GM19025 (cell line): ENCODE results near the gene LMF2.
"Not testable (repeated sequence)": the region's sequence is repeated elsewhere in the genome, so short reads cannot be mapped to it uniquely, and the experiment has no call there.

ENCODE experiments used
- ATAC-seq: cut with Tn5 transposase; IDR thresholded peaks from one replicate; pipeline ENCODE4 v1.9.1; 2021; ENCODE audit warnings: mild to moderate bottlenecking, low read depth, moderate library complexity; ENCODE audit not compliant: unreplicated experiment

The LMF2 gene

DNA sequence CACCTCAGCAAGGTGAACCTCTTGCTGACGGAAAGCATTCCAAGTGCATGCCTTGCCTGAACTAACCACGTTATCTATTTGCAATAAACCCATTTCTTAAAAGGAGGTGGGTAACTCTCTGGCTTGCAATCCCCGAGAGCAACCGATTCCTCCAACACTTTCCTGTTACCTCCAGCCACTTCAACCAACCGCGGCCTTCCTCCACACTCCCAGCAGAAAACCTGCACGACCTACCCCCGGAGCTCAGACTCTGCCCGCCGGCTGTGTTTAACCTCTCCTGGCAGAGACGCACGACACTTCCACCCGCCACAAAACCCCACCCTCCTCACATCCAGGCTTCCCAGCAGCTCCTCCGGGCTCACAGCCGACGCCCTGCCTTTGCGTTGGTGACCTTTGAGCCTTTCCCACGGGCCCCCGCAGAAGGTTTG is 17.2 kb upstream of the LMF2 start:
- no peak for ATAC-seq

GRCh38 chr22:50523806-50524675 is 16.5 kb upstream of the LMF2 start:
- ATAC-seq: no peak

GRCh38 chr22:50523458-50523805 is 15.9 kb upstream of the LMF2 start:
- ATAC-seq: no peak

- no peak for ATAC-seq
These were observed 15.4 kb upstream of the LMF2 start for GRCh38 chr22:50522806-50523438.

GRCh38 chr22:50522208-50522805 is 14.8 kb upstream of the LMF2 start:
- ATAC-seq: no peak

DNA sequence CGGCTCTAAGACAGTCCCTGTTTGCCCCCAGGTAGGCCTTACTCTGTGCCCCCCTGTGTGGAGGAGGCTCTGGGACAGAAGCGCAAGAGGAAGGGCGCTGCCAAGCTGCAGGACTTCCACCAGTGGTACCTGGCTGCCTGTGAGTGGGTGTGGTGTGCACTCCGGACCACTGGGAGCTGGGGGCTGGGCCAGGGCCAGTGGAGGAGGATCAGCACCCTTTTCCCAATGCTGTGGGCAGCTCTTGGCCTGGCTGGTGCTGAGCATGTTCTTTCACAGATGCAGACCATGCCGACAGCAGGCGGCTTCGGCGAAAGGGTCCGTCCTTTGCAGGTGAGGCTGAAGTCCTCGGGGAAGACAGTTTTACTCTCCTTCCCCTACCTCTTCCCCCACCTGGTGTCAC is 14.2 kb upstream of the LMF2 start:
- no peak for ATAC-seq

- no peak for ATAC-seq
These were observed 13.4 kb upstream of the LMF2 start for GRCh38 chr22:50520826-50521453.

DNA sequence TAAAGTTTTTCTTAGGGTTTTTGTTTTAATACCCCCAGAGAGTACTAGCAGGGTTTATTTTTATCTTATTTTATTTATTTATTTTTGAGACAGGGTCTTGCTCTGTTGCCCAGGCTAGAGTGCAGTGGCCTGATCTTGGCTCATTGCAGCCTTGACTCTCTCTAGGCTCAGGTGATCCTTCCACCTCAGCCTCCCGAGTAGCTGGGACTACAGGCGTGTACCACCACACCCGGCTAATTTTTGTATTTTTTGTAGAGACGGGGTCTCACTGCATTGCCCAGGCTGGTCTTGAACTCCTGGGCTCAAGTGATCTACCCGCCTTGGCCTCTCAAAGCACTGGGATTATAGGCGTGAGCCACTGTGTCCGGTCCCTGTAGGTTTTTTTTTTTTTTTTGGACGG is 12.7 kb upstream of the LMF2 start:
- not testable (repeated sequence) for ATAC-seq

GRCh38 chr22:50519151-50519550 is 11.6 kb upstream of the LMF2 start:
- ATAC-seq: no peak

GRCh38 chr22:50518606-50519005 is 11.1 kb upstream of the LMF2 start:
- no peak for ATAC-seq

DNA sequence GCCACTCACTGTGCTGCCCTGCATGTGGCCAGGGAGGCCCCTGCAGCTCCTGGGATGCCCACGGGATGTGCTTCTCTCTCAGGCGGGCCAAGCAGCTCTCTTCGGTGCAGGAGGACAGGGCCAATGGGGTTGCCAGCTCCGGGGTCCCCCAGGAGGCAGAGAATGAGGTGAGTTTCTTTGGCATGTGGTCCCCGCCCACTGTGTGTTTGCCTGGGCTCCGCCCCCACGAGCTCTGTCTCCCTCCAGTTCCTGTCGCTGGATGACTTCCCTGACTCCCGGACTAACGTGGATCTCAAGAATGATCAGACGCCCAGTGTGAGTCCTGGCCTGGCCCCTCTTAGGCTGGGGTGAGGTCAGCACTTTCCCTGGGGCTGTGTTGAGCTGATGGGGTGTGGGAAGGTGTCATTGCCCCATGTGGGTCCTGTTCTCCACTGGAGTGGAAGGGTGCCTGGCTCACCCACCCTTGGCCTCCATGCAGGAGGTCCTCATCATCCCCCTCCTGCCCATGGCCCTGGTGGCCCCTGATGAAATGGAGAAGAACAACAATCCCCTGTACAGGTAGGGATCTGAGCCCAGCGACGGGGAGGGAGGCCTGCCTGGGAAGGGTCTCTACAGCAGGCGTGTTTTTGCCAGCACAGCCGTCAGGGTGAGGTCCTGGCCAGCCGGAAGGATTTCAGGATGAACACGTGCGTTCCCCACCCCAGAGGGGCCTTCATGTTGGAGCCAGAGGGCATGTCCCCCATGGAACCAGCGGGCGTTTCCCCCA is 10.2 kb upstream of the LMF2 start:
- ATAC-seq: no peak

DNA sequence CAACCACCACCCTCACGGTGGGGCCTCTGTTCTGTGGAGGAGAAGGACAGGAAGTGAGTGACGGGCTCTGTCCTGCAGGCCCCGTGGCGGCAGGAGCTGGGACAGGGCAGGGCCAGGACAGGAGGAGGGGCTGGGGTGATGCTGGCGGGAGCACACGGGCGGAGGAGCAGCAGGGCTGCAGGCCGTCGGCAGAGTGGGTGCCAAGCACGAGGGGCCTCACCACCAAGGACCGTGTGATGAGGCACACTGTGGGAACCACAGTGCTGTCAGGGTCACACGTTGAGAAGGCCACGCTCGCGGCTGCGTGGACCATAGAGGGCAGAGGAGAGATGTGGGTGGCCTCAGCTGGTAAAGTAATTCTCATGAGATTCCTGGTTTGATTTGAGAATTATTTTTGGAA is 9.4 kb upstream of the LMF2 start:
- no peak for ATAC-seq

DNA sequence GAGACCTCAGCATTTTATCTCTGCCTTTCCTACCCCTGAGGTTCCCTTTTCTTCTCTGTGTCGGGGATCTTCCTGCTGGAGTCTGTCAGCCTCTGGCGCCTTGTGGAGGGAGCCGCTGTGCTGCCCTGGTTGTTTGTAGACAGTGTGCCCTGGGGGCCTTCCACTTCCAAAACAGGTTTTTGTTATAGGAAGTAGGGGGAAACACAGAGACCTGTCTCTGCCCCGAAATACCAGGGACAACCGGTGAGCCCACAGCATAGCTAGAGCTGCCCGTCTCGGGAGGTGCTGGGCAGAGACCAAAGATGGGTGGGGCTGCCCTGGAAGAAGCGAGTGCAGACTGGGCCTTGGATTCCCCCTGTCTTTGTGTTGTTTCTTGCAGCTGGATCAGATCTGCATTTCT is 8.6 kb upstream of the LMF2 start:
- no peak for ATAC-seq

DNA sequence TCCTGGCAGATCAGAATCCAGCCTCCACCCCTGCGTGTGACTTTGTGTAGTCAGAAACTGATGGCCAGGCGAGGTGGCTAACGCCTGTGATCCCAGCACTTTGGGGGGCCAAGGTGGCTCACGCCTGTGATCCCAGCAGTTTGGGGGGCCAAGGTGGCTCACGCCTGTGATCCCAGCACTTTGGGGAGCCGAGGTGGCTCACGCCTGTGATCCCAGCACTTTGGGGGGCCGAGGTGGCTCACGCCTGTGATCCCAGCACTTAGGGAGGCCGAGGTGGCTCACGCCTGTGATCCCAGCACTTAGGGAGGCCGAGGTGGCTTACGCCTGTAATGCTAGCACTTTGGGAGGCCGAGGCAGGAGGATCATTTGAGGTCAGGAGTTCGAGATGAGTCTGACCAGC is 5.7 kb upstream of the LMF2 start:
- no peak for ATAC-seq

- ATAC-seq: no peak
These were observed 1.4 kb upstream of the LMF2 start for GRCh38 chr22:50508897-50509296.

- ATAC-seq: peak; percentile 69
These were observed 736 bp upstream of the LMF2 start, which contains the start of gene NCAPH2 for GRCh38 chr22:50507991-50508884. TSS of gene NCAPH2 (plus strand) at chr22:50508224. CDS start at chr22:50508338, 114 bp downstream.

GRCh38 chr22:50506611-50507420 is 686 bp downstream of the LMF2 start:
- ATAC-seq: no peak

DNA sequence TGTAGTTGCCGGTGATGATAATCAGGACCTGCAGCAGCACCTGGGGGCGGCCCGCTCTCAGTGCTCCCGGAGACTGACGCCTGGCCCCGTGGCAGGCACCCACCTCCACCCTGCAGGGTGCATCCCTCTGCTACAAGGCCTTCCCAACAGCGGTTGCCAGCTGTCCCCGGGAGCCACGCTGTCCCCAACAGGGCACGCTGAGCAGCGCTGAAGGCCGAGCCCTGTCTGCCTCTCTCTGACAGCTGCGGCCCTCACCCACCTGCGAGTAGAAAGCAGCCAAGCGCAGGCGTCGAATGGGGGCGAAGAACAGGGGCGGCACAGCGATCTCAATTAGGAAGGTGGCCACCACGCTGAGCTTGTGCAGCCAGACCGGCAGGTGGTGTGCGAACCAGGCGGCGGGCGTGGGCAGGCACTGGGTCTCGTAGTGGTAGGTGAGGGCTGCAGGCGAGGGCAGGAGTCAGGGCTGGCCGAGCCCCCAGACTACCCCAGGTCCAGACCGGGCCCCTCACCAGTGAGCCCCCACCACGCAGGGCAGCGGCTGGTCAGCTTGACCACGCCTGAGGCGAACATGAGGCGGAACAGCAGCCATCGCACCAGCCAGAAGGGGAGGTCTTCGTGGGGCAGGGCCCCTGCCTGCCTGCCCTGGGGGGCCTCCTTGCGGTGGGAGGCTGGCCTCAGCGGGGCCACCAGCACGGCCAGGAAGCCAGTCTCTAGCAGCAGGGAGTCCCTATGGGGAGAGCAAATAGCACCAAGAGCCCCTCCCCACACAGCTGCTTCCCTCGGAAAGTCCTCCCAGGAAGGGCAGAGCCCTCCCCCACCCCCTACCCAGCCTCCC is 1.5 kb downstream of the LMF2 start:
- no peak for ATAC-seq
